ENCODE measurements around the gene GRIA2.
A peak's percentile ranks its signal among the peaks of the same experiment; 100 is the strongest.

The GRIA2 gene

DNA sequence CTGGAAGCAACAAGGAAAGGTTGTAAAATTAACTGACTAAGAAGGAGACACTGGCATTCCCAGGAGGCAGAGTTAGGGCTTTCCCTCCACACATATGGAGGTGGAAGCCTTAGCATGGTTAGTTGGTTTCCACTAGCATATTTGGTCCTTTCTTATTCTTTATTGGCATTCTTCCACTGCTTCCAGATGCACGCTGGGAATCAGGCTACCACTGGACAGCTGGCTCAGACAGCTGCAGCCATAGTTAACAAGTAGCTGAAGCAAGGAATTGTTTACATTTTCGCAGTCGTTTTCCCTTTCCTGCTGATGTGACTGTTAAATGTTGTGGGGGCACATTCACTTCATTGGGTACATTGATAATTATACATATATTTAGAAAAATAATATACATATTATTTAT, 169.2 kb downstream of the GRIA2 start:
- peak; percentile 80 for DNase-seq

DNA sequence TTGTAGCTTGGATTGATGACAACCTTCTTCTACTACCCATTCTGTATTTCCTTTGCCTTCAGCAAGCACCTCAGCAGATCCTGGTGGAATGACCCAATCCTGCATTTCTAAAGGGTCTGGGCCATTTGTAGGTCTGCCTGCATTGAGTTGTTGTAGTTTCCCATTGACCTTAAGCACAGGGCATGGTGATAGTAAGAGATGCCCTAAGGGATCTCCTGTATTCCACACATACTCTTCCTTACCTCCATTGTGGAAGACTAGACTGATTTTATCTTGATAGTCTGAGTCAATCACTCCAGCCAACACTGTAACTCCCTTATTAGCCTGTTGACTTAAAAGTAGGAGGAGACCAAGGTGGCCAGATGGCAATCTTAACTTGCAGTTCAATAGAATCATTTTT, 184.5 kb downstream of the GRIA2 start:
- no peak for DNase-seq
